MM.1S (cell line): ENCODE measurements around the gene IGSF6.

Experiments used
- CTCF ChIP-seq: fragments of 300-600 bp; sonication (generic); IDR thresholded peaks from 2 replicates; pipeline ENCODE4 v1.5.1; 2016; ENCODE audit warnings: antibody characterized with exemption, low read length, mixed read lengths
- EZH2 ChIP-seq: fragments of 300-600 bp; sonication (generic); optimal IDR thresholded peaks from 2 replicates; pipeline ENCODE3; 2017; ENCODE audit warnings: low read depth, mild to moderate bottlenecking, antibody characterized with exemption, low read length, mixed read lengths

DNA sequence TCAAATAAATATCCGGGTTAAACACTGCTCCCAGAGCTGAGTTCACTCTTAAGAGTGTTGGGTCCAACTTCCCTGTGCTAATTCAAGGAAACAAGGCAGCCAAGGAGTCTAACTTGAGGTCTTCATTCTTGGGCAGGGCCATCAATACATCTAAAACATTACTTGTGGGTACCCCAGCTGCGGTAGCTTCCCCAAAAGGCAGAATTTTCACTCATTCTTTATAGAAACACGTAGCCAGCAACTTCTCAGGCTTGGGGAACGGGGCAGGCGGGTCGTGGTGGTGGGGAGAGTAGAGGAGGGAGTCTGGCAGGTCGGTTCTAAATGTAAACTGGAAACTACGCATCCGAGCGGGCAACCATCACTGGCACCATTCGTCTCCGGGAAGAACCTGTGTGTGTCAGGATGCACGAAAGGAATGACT, 53.7 kb downstream of the IGSF6 start:
- no peak for TF ChIP-seq CTCF
- TF ChIP-seq EZH2, result no peak
